NCI-H226 (cell line): ENCODE measurements around the gene LCN12.
"Not testable (repeated sequence)": the region's sequence is repeated elsewhere in the genome, so short reads cannot be mapped to it uniquely, and the experiment has no call there.

Experiments used
- DNase-seq: peaks from one replicate; pipeline ENCODE4 v3.0.0-alpha.2; 2015

LCN12 gene

GRCh38 chr9:136991993-136992818 lies 40.1 kb downstream of the LCN12 start, which contains the start of gene PAXX:
Gene PAXX, plus strand, starts transcription at chr9:136992422. Its CDS starts 22 bp downstream, at chr9:136992444.
- peak; percentile 76 for DNase-seq

DNA sequence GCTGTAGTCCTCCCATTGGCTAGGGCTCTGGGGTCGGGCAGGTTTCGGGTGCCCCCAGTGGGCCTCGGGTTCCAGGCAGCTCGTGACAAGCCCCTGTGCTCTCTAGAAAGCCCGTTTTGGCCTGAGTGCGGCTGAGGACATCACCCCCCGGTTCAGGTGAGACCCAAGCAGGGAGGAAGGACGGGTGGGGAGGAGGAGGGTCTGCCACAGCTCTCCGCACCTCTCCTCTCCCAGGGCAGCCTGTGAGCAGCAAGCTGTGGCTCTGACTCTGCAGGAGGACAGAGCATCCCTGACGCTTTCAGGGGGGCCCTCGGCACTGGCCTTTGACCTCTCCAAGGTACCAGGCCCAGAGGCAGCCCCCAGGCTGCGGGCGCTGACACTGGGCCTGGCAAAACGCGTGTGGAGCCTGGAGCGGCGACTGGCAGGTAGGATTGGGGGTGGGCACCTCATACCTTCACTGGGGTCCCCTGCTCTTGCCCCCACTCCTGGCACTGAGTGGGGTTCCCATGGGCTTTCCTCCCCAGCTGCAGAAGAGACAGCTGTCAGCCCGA lies 40.8 kb downstream of the LCN12 start:
- no peak for DNase-seq

GRCh38 chr9:136994180-136994887 lies 42.3 kb downstream of the LCN12 start:
- DNase-seq: no peak

DNA sequence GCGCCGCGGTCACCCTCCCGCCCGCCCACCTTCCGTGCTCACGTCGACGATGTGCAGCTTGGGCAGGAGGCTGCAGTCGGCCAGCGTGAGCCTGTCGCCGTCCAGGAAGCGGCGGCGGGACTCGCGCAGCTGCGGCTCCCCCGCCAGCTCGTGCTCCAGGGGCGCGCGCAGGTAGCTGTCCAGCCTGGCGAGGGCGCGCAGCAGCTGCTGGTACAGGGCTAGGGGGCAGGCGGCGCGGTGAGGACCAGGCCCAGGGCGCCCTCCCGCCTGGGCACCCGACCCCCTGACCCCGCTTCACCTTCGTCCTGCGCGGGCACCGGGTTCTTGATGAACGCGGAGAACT lies 42.8 kb downstream of the LCN12 start:
- no peak for DNase-seq

GRCh38 chr9:136995362-136995761 lies 43.3 kb downstream of the LCN12 start:
- DNase-seq: no peak

DNA sequence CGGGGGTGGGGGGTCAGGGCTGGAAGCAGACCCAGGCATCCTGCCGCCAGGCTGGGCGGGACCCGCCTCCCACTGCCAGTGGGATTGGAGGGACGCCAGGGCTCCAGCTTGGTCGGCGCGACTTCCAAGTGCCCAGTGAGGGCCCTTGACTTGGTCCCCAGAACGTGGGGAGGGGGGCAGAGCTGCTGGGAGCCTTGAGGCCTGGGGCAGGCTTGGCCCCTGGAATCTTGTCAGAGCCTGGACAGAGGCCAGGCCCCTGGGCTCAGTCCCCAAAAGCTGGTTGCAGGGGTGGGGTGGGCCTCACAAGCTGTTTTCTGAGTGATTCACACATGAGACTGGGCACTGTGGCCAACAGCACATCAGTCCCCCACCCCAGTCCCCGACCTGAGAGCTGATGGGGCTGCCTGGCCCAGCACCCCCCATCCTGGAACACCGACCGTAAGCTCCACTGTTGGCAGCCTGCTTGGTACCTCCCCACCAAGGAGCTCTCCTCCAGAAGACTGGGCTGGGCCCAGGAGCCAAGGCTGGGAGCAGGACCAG lies 43.8 kb downstream of the LCN12 start:
- DNase-seq: peak; percentile 27

DNA sequence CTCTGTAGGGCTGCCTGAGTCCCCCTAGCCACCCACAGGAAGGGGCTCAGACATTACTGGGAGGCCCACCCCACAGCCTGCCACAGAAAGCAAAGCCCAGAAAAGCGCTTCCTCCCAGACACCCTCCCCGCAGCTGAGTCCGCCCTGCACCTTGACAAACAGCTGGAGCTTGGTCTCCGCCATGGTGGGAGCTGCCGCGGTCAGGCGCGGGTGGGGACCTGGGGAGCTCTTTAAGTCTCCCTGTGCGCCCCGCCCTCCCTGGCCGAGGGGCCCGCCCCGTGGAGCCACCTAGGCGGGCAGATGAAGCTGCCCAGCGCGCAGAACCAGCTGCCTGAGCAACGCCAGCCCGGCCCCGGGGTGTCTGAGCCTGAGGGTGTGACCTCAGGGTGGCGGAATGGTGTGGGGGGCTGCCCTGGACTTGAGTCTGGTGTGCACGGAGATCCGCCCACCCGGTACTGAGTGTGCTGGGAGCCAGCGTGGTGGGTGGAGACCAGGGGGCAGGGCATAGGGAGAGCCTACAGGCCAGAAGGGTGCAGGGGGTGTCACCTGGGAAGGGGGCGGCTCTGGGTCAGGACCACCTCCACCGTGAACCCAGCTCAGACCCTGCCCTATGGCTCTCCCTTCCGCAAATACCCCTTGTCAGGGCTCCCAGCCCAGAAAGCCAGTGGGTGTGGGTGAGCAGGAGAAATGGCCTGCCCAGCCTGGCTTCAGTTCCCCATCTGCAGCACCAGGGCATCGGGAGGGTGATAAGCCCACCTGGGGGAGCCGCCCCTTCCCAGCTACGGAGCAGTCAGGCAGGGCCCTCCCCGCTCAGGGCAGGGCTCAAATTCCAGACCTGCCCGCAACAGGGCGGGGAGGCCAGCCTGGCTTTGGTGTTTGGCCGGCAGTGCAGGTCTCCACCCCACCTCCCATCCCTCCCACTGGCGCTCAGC lies 44.6 kb downstream of the LCN12 start, which contains the start of gene CLIC3:
TSS of gene CLIC3 (minus strand) at position 208 of the 932 bp plus-strand sequence. CDS start at position 183, 25 bp downstream.
- DNase-seq: peak; percentile 94

GRCh38 chr9:136997371-136997770 lies 45.3 kb downstream of the LCN12 start:
- DNase-seq: no peak

- DNase-seq: no peak
Measured at GRCh38 chr9:136997830-136998234, 45.8 kb downstream of the LCN12 start.

- DNase-seq: peak; percentile 15
Measured at GRCh38 chr9:137000177-137000930, 48.3 kb downstream of the LCN12 start.

DNA sequence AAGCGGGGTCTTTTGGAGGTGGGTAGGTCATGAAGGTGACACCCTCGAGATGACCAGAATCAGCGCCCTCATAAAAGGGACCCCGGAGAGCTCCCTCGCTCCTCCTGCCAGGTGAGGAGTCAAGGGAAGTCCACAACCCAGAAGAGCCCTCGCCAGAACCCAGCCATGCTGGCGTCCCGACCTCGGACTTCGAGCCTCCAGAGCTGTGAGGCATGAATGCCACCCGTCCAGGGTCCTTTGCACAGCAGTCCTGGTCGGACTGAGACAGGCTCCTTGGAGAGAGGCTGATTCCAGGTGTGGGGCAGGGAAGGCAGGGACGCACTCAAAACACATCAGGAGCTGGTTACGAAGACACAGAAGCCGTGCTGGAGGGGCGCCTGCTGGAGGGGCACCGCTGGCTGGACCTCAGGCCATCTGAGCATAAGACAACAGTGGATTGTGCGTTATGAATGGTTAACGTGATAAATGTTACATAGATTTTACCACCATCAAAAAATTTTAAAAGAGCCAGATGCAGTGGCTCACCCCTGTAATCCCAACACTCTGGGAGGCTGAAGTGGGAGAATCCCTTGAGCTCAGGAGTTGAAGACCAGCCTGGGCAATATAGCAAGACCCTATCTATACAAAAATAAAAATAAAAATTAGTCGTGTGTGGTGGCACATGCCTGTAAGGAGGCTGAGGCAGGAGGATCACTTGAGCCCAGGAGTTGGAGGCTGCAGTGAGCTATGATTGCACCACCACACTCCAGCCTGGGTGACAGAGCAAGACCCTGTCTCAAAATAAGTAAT lies 50.0 kb downstream of the LCN12 start:
- no peak for DNase-seq

GRCh38 chr9:137002646-137003041 lies 50.6 kb downstream of the LCN12 start:
- no peak for DNase-seq

GRCh38 chr9:137004285-137004684 lies 52.2 kb downstream of the LCN12 start:
- not testable (repeated sequence) for DNase-seq
